Hypothalamus (tissue), 51 donors: ENCODE results near the gene GET4.

Experiments
- DNase-seq, 51 donors: peaks; one replicate each; lab custom pipeline; 2025; lab: John Stamatoyannopoulos, UW

GET4 gene

GRCh38 chr7:884191-885003 is 8.0 kb downstream of the GET4 start:
- no peak for DNase-seq

GRCh38 chr7:885261-885892 is 9.0 kb downstream of the GET4 start:
- no peak for DNase-seq

GRCh38 chr7:885893-886625 is 9.7 kb downstream of the GET4 start:
- no peak for DNase-seq

GRCh38 chr7:886626-887487 is 10.5 kb downstream of the GET4 start:
- no peak for DNase-seq

GRCh38 chr7:887488-887820 is 11.1 kb downstream of the GET4 start:
- DNase-seq: no peak

GRCh38 chr7:888081-889024 is 12.0 kb downstream of the GET4 start:
- DNase-seq: peak in 2 of 51 donors; percentile 24 to 59

GRCh38 chr7:889025-889390 is 12.7 kb downstream of the GET4 start:
- no peak for DNase-seq

- no peak for DNase-seq
Measured at GRCh38 chr7:889391-889790, 13.0 kb downstream of the GET4 start.

- DNase-seq: no peak
Measured at GRCh38 chr7:890868-891267, 14.5 kb downstream of the GET4 start.

GRCh38 chr7:891291-891690 is 14.9 kb downstream of the GET4 start:
- DNase-seq: no peak

- DNase-seq: no peak
Measured at GRCh38 chr7:891805-892204, 15.5 kb downstream of the GET4 start.

- DNase-seq: no peak
Measured at GRCh38 chr7:892648-893593, 16.6 kb downstream of the GET4 start.

- DNase-seq: no peak
Measured at GRCh38 chr7:893686-894085, 17.3 kb downstream of the GET4 start.

- no peak for DNase-seq
Measured at GRCh38 chr7:894164-894867, 18.0 kb downstream of the GET4 start.

- DNase-seq: no peak
Measured at GRCh38 chr7:894927-895450, 18.6 kb downstream of the GET4 start.

GRCh38 chr7:895451-896052 is 19.2 kb downstream of the GET4 start:
- DNase-seq: no peak

GRCh38 chr7:896346-897075 is 20.2 kb downstream of the GET4 start:
- DNase-seq: no peak
